ENCODE results near the gene CD8B2.
"Not testable (repeated sequence)": the region's sequence is repeated elsewhere in the genome, so short reads cannot be mapped to it uniquely, and the experiment has no call there.

CD8B2 gene

DNA sequence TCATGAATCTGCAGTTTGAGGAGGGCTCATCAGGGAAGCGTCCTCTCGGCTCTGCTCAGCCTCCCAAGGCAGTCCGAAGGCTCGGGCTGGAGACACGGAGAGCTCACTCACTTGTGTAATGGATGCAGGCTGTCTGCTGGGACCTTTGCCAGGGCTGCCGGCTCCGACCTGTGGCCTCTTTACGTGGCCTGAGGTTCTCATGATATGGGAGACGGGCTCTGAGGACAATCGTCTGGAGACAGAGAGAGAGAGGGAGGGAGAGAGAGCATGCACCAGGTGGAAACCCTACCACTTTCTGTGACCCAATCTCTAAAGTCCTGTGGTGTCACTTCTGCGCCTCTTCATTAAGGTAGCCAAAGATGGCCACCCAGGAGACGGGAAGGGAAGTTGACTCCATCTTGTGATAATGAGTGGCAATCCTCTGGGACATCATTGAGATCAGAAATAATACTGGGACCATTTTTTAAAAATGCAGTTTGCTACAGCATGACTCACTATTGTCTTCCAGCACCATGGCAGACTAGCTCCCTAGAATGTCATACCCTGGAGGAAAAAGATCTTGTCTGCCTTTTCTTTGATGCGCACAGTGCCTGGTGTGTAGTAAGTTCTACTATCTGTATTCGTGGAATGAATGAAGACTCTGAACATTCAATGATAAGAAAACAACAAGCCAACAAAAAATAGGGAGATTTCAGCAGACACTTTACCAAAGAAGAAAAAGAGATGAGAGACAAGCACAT is 60.2 kb downstream of the CD8B2 start:
- in situ Hi-C loops (cut with MboI; ENCODE audit: low sequenced_read_pairs), result no loop called here

DNA sequence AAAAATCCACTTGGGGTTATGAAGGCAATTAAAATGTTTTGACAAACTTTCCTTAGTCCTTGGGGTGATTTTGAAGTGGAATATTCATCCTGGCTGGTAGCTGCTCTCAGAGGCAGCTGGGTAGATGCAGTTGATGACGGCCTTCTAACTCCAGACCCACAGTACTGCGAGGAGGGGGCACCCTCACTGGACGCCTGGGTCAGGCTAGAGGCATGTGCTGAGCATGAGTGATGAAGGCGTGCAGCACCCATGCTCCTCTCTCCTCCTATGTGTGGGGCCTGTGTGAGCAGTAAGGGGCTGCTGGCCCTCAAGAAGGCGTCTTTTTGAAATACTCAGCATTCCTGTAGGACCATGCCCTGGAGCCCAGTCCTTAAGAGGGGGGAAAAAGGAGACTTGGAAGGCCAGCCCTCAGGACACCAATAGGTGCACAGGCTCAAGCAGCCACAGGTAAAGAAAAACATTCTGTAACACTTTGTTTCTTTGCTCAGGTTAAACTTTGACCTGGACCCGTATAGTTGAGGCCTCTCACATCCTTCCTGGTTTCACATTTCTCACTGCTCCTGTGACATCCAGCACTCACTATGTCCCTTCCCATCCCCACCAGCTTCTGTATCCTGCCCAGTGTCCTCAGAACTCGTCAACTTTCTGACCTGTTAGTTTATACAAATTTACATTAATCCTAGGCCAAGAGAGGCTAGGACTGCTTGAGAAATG is 64.4 kb downstream of the CD8B2 start:
- in situ Hi-C loops (cut with MboI; ENCODE audit: low sequenced_read_pairs), result no loop called here

DNA sequence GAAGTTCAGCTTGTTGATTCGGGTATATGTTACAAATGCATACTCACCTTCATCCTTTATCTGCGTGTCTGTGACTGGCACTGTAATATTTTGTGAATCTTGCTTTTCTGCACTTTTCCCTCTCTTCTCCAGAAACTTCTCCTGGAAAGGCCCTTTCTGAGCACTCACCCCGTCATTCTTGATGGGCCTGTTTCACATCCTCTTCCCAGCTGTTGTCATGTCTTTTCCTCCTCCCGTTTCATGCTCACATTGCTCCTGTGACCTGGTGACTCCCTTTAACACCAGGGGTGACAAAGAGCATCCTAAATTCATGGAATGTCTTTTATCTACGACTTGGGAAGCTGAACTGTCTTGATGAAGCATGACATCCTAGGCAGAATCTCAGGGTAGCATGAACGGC is 65.8 kb downstream of the CD8B2 start:
- in situ Hi-C loops (cut with MboI; ENCODE audit: low sequenced_read_pairs), result no loop called here

DNA sequence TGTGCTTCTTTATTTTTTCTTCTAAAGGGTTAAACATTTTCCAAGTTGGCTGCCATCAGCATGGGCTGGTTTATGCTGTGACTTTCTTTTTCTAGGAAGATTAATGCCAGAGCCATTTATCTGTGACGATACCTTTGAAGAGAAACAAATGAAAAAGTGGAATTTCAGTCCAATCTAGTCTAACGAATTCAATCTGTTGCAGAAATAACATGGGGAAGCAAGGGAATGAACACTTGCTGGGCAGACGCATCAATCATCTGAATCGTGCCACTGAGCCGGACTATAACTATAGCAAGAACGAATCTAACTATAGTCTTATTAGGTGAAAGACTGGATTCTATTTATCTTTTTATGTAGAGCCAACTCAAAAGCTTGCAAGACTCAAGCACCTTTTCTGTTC is 66.2 kb downstream of the CD8B2 start:
- in situ Hi-C loops (cut with MboI; ENCODE audit: low sequenced_read_pairs), result no loop called here

DNA sequence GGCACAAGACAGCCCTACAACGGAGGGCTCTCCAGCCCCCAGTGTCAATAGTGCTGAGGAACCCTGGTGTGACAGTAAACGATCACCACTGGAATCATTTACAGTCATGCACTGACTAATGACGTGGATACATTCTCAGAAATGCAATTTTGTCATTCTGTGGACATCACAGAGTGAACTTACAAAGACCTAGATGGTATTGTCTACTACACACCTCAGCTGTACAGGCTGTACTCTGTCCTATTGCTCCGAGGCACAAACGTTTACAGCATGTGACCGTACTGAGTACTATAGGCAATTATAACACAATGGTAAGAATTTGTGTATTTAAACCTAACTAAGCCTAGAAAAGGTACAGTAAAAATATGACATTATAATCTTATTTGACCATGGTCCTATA is 67.2 kb downstream of the CD8B2 start:
- in situ Hi-C loops (cut with MboI; ENCODE audit: low sequenced_read_pairs), result no loop called here

DNA sequence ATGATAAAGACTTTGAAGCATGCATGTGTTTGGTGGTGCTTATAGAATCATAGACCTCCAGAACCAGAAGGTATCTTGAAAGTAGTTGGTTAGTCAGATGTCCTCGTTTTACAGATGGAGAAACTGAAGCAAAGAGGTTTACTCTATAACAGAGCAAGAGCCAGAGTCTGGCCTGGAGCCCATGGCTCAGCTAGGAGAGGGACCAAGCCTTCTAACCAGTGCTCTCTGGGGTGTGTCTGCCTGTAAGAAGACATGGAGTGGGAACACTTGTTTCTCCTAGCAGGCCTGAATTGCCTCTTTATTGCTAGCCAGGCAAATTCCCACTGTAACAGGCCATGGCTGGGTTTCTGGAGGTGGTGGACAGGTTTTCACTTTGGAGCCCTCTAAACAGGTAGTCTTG is 67.9 kb downstream of the CD8B2 start:
- in situ Hi-C loops (cut with MboI; ENCODE audit: low sequenced_read_pairs), result no loop called here

DNA sequence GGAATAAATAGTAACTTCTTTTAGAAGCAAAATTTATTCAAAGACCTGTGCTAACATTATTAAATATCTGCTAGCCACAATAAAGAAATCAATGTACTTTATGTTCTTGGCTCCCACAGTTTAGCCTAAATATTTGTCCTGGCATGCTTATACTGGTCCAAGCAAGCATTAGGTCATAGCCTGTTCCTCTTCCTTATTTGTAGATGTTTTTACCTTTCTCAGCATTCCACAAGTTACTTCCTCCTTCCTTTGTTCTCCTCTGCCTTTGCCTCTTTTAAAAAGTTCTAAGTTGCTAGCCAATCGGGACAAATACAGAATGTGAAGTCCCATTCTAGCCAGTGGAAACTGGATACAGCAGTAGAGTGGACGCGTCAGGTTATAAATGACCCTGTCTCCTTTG is 72.6 kb downstream of the CD8B2 start:
- in situ Hi-C loops (cut with MboI; ENCODE audit: low sequenced_read_pairs), result not testable (repeated sequence)

DNA sequence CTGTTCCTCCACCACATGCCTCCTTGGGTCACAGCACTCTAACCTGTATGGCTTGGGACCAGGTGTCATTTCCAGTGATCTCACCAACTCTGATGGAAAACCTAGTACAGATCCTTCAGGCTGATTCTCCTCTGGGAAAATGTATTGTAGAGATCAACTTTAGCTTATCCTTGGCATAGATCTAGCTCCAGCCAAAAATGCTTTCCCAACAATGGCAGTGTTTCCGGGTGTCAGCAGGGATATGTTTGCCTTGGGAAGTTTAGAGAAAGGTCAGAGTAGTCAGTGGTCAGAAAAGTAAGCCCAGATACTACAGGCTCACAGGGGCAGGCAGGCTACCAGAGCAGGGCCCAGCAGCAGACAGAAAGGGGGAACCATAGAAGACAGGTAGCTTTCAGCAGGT is 73.6 kb downstream of the CD8B2 start:
- in situ Hi-C loops (cut with MboI; ENCODE audit: low sequenced_read_pairs), result no loop called here

DNA sequence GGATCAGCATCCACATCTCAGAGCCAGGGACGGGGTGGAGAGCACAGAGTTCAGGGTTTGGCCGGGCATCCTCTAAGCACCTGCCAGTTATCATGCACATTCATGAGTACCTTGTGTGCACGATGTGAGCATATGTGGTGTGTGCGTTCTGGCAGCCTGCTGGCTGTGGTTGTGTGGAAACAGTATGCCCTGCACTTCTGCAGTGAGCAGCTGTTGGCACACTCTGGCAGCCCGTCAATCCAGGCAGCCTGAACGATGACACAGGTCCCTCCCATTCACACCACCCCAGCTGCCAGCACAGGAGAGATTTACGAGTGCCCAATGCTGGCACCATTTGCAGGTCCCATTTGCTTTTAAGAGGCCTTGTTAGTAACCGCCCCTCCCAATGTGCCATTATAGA is 74.2 kb downstream of the CD8B2 start:
- in situ Hi-C loops (cut with MboI; ENCODE audit: low sequenced_read_pairs), result no loop called here

DNA sequence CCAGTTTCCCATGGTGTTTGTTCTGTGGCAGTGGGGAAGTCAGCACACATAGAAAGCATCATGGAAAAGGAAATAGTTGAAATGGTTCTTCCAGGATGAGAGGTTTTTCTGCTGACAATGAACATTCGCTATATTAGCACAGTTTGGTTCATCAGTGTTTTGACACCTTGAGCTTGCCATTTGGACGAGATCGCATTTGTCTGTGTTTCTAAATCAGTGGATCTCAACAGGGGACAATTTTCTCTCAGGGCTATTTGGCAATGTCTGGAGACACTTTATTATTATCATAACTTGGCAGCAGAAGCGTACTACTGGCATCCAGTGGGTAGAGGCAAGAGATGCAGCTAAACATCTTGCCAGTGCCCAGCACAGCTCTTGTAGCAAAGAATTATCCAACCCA is 74.6 kb downstream of the CD8B2 start:
- in situ Hi-C loops (cut with MboI; ENCODE audit: low sequenced_read_pairs), result no loop called here

DNA sequence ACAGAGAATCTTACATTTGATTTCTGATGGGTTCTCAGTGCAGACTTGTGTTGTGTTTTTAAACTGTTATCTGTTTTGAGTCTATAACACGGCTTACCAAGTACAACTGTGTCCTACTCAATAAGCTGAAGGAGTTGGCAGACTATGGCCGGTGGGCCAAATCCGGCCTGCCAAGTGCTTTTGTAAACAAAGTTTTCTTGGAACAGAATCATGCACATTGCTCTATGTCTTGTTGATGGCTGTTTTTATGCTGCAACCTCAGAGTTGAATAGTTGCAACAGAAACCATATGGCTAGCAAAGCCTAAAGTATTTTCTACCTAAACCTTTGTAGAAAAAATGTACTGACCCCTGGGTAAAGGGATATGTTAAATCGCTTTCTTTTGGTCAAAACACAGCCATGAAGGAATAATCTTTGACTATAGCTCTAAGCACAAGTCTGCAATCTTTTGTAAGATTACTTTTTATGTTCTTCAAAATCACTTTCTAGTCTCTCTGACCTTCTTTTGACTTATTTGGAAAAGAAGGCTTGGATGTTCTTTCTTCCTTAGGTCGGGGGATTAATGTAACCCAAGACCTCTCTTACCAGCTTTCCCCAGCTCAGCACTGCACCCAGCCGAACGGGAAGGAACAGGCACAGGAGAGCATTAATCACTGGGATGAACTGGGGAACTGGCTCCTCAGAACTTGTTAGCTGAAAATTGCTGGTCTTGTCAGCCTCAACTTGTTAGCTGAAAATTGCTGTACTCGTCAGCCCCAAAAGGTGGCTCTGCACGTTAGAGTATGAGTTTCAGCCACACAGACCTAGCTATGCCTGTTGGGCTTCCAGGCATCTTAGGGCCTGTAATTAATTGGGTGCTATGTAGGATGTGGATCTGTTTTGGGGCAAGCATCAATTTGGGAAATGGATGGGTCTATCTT is 75.4 kb downstream of the CD8B2 start:
- in situ Hi-C loops (cut with MboI; ENCODE audit: low sequenced_read_pairs), result no loop called here

DNA sequence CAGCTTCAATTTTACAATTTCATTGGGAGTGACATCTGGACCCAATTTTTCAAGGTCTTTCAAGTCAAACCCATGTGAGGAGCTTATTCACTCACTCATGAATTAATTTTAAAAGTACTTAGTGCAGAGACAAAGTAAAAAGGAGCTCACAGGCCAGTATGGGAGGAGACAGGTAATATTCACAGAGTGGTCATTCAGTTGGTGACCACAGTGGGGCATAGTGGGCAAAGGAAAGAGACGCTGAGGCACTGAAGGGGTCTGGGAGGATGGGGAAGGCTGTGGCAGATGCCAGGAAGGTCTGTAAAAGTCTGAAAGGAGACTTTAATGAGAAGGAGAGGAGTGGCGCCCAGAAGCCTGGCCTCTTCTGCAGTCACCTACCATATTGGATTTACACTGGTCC is 76.0 kb downstream of the CD8B2 start:
- in situ Hi-C loops (cut with MboI; ENCODE audit: low sequenced_read_pairs), result no loop called here

DNA sequence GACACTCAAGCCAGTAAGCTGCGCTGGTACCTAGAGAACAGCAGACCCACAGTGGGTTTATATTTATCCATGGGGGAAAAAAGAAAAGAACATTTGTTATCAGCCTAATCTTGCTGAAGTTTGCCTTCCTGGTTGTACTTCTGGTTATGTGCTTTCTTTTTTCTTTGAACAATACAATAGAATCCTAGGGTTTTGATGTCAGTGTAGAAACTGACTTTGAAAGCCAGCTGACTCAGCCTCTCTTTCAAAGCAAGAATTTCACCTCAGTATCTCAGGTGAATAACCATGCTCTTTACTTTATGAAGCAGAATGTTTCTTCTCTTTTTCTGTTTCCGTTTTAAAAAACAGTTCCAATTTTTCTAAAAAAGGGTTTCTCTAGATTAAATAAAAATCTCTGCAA is 78.4 kb downstream of the CD8B2 start:
- in situ Hi-C loops (cut with MboI; ENCODE audit: low sequenced_read_pairs), result no loop called here

DNA sequence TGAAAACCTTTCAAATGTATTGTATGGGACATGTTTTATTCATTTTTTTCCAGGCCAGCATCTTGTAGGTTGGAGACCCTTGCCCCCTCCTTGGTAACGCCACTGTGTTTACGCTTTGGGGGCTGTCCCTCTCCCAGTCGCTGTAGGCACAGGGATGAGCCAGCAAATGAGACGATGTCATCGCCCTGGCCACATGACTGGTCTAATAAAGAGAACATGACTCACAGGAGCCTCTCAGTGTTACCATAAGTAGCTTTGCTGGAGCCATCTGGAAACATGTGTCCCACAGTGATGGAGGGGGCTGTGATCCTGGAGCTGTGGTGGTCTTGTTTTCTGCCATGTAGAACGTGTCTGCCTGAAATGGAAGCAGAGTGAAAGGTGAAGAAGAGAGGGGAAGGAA is 78.9 kb downstream of the CD8B2 start:
- in situ Hi-C loops (cut with MboI; ENCODE audit: low sequenced_read_pairs), result no loop called here

DNA sequence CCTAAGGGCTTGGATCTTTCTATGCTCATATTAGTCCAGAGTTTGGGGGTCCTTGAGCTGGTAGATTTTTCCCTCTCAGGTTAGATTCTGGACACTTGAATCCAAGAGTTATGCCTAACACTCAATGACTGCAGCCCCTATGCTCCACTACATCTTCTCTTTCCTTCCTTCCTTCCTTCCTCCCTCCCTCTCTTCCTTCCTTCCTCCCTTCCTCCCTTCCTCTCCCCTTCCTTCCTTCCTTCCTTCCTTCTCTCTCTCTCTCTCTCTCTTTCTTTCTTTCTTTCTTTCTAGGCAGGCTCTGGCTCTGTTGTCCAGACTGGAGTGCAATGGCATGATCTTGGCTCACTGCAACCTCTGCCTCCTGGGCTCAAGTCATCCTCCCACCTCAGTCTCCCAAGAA is 79.3 kb downstream of the CD8B2 start:
- in situ Hi-C loops (cut with MboI; ENCODE audit: low sequenced_read_pairs), result not testable (repeated sequence)

DNA sequence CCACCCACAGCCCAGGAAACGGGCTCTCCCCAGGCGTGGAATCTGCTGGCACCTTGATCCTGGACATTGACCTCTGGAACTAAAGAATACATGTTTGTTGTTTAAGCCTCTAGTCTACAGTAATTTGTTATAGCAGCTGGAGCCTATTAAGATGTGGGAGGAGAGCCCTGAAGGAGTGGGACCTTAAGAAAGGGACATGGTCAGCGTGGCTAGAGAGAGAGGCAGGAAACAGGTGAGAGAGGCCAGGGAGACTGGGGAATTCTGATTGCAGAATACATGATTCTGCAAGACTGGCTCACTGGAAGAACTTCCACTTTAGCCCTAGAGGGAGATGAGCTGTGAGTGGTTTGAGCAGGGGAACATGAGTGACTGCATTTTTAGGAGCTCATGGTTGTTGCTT is 83.2 kb downstream of the CD8B2 start:
- in situ Hi-C loops (cut with MboI; ENCODE audit: low sequenced_read_pairs), result no loop called here

Data from hTERT RPE-1 (cell line).